Measurements from ENCODE around the gene POLG. TPM values are rescaled to one million over a fixed set of nuclear protein-coding genes. Genes with fewer than 3 reads are reported as not detected.

POLG gene
- total and polyA plus RNA-seq, 2 experiments from 2014 or later, result 28.8 to 74.1 TPM

GRCh38 chr15:89341316-89342005, 6.8 kb upstream of the POLG start:
- Mint-ChIP-seq H3K36me3 (ENCODE audit: low read depth) (no peaks in the 10 kb centered on the region), H3K9me3 (no peaks in the 10 kb centered on the region)

More at GRCh38 chr15:89341316-89342005, 6.8 kb upstream of the POLG start:
- Mint-ChIP-seq H3K4me3 (no peak overlapping the region), H3K27ac (no peak overlapping the region), H3K27me3 (ENCODE audit: insufficient read depth, low read depth, poor library complexity) (peaks cover 14% of the 10 kb centered on the region), H3K4me1 (peaks cover 5% of the 10 kb centered on the region; the same call in 2 of the 3 replicates)
- no peak for TF ChIP-seq EZH2 (IDR thresholded peaks at IDR 0.05; ENCODE audit: low read depth, unreplicated experiment)
- TF ChIP-seq REST (IDR thresholded peaks at IDR 0.05; ENCODE audit: unreplicated experiment), result no peak
- no peak for TF ChIP-seq ETS1 (IDR thresholded peaks at IDR 0.05)
- no peak for TF ChIP-seq EZH2phosphoT487 (IDR thresholded peaks at IDR 0.05; ENCODE audit: unreplicated experiment)
- no peak for TF ChIP-seq NANOG (IDR thresholded peaks at IDR 0.05; ENCODE audit: borderline replicate concordance)
- TF ChIP-seq POLR2AphosphoS5 (IDR thresholded peaks at IDR 0.05; ENCODE audit: low read depth), result no peak
- no peak for TF ChIP-seq ZNF462 (CRISPR knock-in tag; IDR thresholded peaks at IDR 0.05)
- Histone ChIP-seq H3K9me2 (ENCODE audit: insufficient read depth) (no peaks in the 10 kb centered on the region), H3K4me1 (ENCODE audit: insufficient read depth) (peaks cover 5% of the 10 kb centered on the region), H3K4me2 (no peak overlapping the region), H4K20me1 (replicated peaks; ENCODE audit: insufficient read depth) (no peaks in the 10 kb centered on the region), H3F3A (replicated peaks; ENCODE audit: low read depth) (no peaks in the 10 kb centered on the region), H3K4me3 (no peak overlapping the region), H3K27ac (ENCODE audit: low read depth) (no peak overlapping the region), H3K27me3 (ENCODE audit: insufficient read depth) (peaks cover 8% of the 10 kb centered on the region), H3K36me3 (ENCODE audit: insufficient read depth) (no peaks in the 10 kb centered on the region), H3K79me2 (replicated peaks; ENCODE audit: insufficient read depth) (no peaks in the 10 kb centered on the region), H2AFZ (no peak overlapping the region)
- DNase-seq (ENCODE audit: low spot score) (no peak), ATAC-seq (no peak)

All from GM23338 (cell line).